Measurements from ENCODE around the gene DEPDC7.
"Not testable (repeated sequence)": the region's sequence is repeated elsewhere in the genome, so short reads cannot be mapped to it uniquely, and the experiment has no call there.

DEPDC7 gene

GRCh38 chr11:33027233-33027632 is 11.6 kb downstream of the DEPDC7 start:
- no peak for DNase-seq

- no peak for DNase-seq
Observed at GRCh38 chr11:33027846-33028536, 12.3 kb downstream of the DEPDC7 start.

- no peak for DNase-seq
Observed at GRCh38 chr11:33028537-33028914, 12.8 kb downstream of the DEPDC7 start.

GRCh38 chr11:33029218-33029617 is 13.5 kb downstream of the DEPDC7 start:
- not testable (repeated sequence) for DNase-seq

- DNase-seq, result no peak
Observed at GRCh38 chr11:33033493-33033892, 17.8 kb downstream of the DEPDC7 start.

- no peak for DNase-seq
Observed at GRCh38 chr11:33035011-33035410, 19.3 kb downstream of the DEPDC7 start.

- peak; percentile 87 to 88 for DNase-seq
Observed at GRCh38 chr11:33039274-33040032, 23.8 kb downstream of the DEPDC7 start, which contains the start of gene TCP11L1. Gene TCP11L1 (plus strand): TSS chr11:33039572. CDS start chr11:33043774, 4,202 bp downstream.

GRCh38 chr11:33040033-33040861 is 24.6 kb downstream of the DEPDC7 start:
- peak; percentile 63 for DNase-seq

GRCh38 chr11:33040862-33041453 is 25.3 kb downstream of the DEPDC7 start:
- DNase-seq, result no peak

GRCh38 chr11:33043221-33043830 is 27.6 kb downstream of the DEPDC7 start:
- no peak for DNase-seq

- no peak for DNase-seq
Observed at GRCh38 chr11:33044285-33044756, 28.6 kb downstream of the DEPDC7 start.

GRCh38 chr11:33045551-33046255 is 30.0 kb downstream of the DEPDC7 start:
- DNase-seq, result no peak

GRCh38 chr11:33048701-33049100 is 33.0 kb downstream of the DEPDC7 start:
- not testable (repeated sequence) for DNase-seq

- not testable (repeated sequence) for DNase-seq
Observed at GRCh38 chr11:33049565-33050408, 34.1 kb downstream of the DEPDC7 start.

GRCh38 chr11:33052231-33052630 is 36.6 kb downstream of the DEPDC7 start:
- DNase-seq, result no peak

GRCh38 chr11:33055375-33055774 is 39.7 kb downstream of the DEPDC7 start:
- no peak for DNase-seq

GRCh38 chr11:33057284-33057683 is 41.6 kb downstream of the DEPDC7 start:
- no peak for DNase-seq

GRCh38 chr11:33059331-33060007 is 43.8 kb downstream of the DEPDC7 start:
- DNase-seq, result no peak

- no peak for DNase-seq
Observed at GRCh38 chr11:33060271-33060670, 44.6 kb downstream of the DEPDC7 start.

GRCh38 chr11:33062137-33062536 is 46.5 kb downstream of the DEPDC7 start:
- no peak for DNase-seq

Data from activated T-cell treated with anti-CD3 and anti-CD28 coated beads, Interleukin-2, amount 50 U/mL, for 48 hours (primary cell).